Stimulated activated CD8-positive, alpha-beta memory T cell treated with anti-CD3 and anti-CD28 coated beads, Interleukin-12 subunit alpha, Interleukin-12 subunit beta, amount 100 ng/mL, for 24 hours (primary cell): ENCODE data around the gene CDC14A.

Experiments
- DNase-seq: peaks from one replicate; pipeline ENCODE4 v3.0.0-alpha.2; 2020; ENCODE audit errors: extremely low read depth

CDC14A gene

GRCh38 chr1:100445565-100445964, 93.3 kb downstream of the CDC14A start:
- no peak for DNase-seq

GRCh38 chr1:100448366-100448765, 96.1 kb downstream of the CDC14A start:
- no peak for DNase-seq

- no peak for DNase-seq
Measured at GRCh38 chr1:100449477-100449876, 97.2 kb downstream of the CDC14A start.

DNA sequence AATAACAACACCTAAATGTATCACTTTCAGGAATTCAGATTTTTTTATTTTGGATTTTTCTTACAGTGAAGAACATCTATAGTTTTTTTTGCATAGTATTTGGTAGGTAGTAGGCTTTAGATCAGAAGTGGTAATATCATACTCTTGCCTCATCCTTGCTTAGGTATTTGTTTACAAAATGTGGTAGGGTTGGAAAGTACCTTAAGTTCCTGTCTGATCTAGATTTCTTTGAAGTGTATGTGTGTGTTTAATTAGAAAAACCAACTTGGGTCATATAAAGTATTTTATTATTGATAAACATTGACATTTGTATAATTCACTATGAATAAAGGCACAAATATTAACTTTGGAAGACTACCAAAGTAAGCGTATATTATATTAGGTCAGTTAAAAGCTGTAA, 100.3 kb downstream of the CDC14A start:
- DNase-seq, result no peak

- no peak for DNase-seq
Measured at GRCh38 chr1:100455478-100456072, 103.3 kb downstream of the CDC14A start.

DNA sequence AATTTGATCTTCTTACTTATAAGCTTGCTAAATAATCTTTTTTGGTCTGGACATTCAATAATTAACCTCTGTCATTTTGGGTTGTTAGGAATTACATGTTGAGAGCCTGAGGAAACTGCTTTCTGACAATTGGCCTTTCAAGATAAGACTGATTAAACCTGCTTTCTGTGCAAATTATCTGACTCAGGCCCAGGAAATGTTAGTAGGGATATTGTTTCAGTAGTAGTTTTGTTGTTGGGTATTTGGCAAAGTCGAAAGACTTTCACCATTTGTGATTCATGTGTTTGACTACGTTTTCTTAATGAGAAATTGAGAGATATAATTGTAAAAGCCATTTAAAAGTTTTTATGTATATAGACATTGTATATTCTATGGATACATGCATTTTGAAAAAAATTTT, 104.6 kb downstream of the CDC14A start:
- DNase-seq, result no peak

- no peak for DNase-seq
Measured at GRCh38 chr1:100457683-100458082, 105.4 kb downstream of the CDC14A start.

DNA sequence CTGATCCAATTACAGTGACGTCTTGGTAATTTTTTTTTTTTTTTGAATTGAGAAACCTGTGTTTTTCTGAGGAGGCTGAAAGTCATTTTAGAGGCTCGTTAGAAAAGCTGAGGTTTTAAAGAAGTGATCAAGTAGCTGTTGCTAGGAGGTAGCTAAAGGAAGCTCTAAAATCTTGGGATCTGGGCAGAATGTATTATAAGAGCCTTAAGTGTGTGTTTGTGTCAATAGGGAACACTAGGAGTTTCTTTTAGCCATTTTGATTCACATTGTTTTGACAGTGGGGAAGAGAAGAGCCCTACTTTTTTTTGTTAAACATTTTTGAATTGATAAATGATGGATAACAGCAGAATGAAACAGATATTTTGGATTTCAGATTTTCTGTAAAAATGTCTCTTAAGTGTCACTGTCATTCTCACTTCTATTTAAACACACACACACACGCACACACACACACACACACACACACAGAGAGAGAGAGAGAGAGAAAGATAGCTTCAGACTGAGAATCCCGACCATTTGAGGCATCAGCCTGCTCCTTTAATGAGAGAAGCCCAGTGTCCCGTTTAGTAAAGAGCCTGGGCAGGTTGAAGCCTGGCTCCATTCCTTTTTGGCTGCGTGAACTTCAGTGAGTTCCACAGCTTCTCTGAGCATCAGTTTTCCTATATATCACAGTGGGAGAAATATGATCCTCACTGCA, 106.5 kb downstream of the CDC14A start:
- no peak for DNase-seq

GRCh38 chr1:100459358-100460114, 107.2 kb downstream of the CDC14A start:
- DNase-seq, result peak; percentile 38

DNA sequence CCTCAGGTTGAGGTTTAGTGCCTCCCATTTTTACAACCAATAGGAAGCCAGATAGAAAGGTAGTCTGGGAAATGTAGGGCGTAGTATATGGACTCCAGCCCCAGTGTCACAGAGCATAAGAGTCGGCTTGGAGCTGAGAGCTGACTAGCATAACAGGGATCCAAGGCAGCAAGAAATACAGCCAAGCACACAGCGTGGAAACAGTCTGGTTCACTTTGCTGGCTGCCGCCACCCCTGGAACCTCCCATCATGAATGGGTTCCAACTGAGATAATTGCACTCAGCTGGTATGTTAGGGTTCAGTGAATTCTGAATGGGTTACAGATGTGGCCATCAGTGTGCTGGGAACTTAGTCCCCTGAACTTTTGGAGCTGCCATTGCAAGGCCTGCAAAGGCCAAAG, 108.9 kb downstream of the CDC14A start:
- no peak for DNase-seq

DNA sequence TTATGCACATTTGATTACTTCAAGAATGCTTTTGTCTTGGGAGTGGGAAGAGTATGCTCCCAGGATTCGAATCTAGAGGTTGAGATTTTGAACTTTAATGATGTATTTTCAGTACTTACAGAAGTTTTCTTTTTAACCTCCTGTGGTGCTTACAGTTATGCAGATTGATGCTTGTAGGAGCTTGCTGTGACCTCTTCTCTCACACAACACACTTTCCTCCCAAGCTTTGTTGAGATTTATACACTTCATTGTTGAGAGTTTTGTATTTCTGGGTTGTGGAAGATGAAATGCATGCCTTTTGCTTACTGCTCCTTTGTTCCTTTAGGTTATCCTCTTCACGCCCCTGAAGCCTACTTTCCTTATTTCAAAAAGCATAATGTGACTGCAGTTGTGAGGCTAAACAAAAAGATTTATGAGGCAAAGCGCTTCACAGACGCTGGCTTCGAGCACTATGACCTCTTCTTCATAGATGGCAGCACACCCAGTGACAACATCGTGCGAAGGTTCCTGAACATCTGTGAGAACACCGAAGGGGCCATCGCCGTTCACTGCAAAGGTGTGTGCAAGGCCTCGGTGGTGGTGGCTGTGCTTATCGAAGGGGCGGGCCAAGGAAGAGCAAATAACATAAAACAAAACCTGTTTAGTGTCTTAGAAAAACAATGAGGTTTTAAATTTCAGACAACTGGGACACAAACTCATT, 110.2 kb downstream of the CDC14A start:
- DNase-seq, result no peak

DNA sequence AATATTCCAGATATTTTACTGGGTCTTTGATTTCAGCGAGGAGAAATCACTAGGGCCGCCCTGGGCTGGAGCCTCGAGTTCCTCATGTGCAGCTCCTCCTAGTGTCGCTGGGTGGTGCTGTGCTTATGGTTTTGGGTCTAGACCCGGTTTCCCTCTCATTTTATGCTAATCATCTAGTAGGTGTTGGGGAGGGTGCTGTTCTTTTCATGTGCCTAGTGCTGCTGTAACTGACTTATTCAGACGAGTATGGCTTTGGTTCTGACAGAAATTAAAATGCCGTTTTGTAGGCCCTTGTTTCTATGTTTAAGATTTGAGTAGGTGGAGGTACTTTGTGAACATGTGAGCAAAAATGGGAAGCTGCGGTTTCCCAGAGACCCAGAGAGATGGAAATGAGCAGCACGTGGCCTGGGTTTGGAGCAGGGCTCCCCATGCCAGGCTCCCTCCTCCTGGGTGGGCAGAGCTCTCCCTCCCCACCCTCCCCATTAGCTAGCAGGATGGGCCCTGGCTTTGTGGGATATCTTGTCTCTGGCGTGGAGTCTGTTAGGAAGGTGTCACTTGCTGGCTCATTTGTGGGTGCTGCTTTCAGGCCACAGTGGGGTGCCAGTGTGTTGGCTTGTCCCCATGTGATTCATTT, 111.6 kb downstream of the CDC14A start:
- DNase-seq, result no peak

- DNase-seq, result no peak
Measured at GRCh38 chr1:100469578-100469977, 117.3 kb downstream of the CDC14A start.

- DNase-seq, result no peak
Measured at GRCh38 chr1:100474834-100475233, 122.5 kb downstream of the CDC14A start.

- DNase-seq, result no peak
Measured at GRCh38 chr1:100476735-100477290, 124.5 kb downstream of the CDC14A start.

DNA sequence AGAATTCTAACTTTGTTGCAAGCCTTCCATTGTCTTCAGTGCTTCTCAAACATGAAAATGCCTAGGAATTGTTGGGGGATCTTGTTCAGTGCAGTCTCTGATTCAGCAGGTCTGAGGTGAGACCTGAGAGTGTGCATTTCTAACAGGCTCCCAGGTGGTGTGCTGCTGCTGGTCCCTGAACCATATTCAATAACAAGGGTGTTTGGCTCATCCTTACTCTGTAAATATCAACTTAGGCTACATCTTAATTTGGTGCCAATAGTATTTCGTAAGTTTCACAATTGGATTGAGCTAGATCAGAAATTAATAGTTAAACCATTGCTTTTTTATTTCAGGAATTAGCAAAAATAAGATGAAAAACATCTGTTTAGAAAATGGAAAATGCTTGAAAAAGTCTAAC, 126.5 kb downstream of the CDC14A start:
- no peak for DNase-seq

DNA sequence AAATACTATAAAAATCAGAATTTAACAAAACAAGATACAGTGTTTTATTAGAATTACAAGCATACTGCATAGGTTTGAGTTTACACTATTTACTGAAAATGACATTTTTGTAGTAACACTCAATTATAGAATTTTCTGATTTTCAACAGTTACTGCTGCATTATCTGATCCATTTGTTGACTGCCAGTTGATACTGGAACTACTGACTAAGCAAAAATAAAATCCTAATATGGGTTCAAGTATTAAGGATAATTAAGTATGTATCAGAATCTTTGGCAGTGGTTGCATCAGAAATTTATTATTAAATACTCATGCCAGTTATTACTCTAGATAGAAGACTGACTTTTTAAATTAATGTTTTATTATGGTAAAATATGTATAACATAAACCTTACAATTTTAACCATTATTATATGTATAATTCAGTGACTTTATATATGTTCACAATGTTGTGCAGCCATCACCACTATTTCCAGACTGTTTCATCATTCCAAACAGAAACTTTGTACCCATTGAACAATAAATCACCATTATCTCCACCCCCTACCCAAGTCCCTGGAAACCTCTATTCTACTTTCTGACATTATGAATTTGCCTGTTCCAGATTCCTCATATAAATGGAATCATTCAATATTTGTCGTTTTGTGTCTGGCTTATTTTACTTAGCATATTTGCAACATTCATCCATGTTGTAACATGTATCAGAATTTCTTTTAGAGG, 127.5 kb downstream of the CDC14A start:
- DNase-seq, result no peak

GRCh38 chr1:100481303-100481702, 129.0 kb downstream of the CDC14A start:
- no peak for DNase-seq

GRCh38 chr1:100482167-100482566, 129.9 kb downstream of the CDC14A start:
- no peak for DNase-seq

- no peak for DNase-seq
Measured at GRCh38 chr1:100482748-100483147, 130.4 kb downstream of the CDC14A start.

DNA sequence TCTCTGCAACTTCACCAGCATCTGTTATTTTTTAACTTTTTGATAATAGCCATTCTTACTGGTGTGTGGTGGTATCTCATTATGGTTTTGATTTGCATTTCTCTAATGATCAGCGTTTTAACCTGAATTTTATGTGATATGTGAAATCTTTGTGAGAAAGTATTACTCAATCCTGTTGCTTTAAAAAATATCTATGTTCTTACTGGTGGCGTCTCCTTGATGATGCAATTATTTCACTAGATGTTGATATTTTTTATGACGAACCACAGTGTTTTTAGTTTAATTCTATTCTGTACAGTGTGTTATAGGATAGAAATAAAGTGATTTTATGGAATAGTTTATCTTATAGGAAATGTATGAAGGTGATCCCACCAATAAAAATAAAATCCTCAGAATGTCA, 130.9 kb downstream of the CDC14A start:
- no peak for DNase-seq
